Left colon (tissue), 2 donors: ENCODE measurements around the gene GSC2. TPM values are rescaled to one million over a fixed set of nuclear protein-coding genes. Genes with fewer than 3 reads are reported as not detected.

Experiments used
- ATAC-seq: fragments of 200-7000 bp; cut with Tn5 transposase; one replicate; pipeline ENCODE4 v1.9.1; 2020; ENCODE audit warnings: mild to moderate bottlenecking, moderate library complexity
- DNase-seq, 2 donors: peaks; one replicate each; pipeline ENCODE4 v3.0.0-alpha.2; 2020
- intact Hi-C, 2 donors: fragments of 100-400 bp; cut with DNase I in 1 of 2; cut with micrococcal nuclease in 1 of 2; formaldehyde crosslinking; loops; one replicate each; pipeline versions ENCODE4 v1.11.2 to v1.14.0; 2022; cut with DNase I, micrococcal nuclease
- total RNA-seq, 2 donors: library from RNA; stranded (reverse); fragmentation: NEBNext Ultra II Directional; extraction: Animal tissue kit (Norgen Biotek cat#: 25700); gene quantifications; one replicate each; pipeline ENCODE4 v1.2.1, GENCODE V29; 2021
- donor health status: DM: no; HTN: no; CAD: no.
- donor health status: DM: yes; HTN: yes; CAD: no.

Gene GSC2
- total RNA-seq, 2 donors from 2014 or later: not detected

- intact Hi-C loops: no loop called here
- DNase-seq (no peak), ATAC-seq (peak; percentile 90)
These were observed 40.7 kb downstream of the GSC2 start for GRCh38 chr22:19109198-19110063.

GRCh38 chr22:19108807-19109197 is 41.3 kb downstream of the GSC2 start:
- DNase-seq (no peak), ATAC-seq (no peak)
- intact Hi-C loops: no loop called here

DNA sequence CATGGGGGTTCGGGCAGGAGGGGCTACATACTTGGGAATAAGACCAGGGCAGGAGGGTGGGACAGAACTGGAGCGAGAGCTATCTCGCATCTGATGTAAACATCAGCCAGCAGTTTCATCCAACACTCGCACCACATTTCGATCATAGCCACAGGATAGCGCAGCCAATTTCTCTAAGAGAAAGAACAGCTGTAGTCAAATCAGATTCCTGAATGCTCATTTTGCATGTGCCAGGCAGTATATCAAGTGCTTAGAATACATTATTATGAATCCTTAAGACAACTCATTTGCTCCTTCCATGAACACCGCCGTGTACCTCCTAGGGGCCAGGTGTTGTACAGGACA is 42.4 kb downstream of the GSC2 start:
- ATAC-seq (no peak), DNase-seq (no peak)
- intact Hi-C loops: no loop called here

DNA sequence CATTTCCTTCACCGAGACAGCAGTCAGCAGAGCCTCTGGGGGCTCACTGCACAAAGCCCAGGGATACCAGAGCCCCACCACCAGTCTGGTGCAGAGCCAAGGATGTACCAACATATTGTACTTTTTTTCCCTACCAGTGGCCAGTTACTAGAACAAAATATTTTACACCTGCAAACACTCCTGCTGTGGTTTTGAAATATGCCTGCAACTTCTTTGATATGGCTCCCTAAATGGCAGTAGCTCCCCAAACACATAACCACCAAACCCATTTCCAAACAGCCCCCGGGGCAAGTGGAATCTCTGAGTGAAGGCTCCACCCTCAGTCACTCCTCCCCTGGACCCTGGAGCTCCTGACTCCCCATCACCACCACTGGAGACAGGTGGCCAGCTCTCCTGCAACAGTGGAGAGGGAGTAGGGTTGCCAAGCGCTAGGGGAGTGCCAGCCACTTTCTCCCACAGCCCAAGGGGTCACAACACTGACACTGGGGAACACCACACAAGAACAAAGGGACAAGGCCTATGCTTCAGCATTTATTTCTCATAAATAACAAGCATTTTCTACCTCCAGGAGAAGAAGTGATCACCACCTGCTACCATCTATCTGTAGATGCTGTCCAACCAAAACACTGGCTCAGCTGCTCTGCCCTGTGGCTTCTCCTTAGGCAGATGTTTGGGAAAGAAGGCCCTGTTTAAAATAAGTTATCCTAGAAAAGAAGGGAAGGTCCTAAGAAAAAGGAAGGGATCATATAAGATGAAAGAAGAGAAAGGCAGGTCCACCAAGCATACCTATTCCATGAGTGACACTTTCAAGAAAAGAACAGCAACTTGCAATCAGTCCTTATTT is 43.0 kb downstream of the GSC2 start:
- ATAC-seq: no peak
- DNase-seq: no peak
- intact Hi-C loops: no loop called here

DNA sequence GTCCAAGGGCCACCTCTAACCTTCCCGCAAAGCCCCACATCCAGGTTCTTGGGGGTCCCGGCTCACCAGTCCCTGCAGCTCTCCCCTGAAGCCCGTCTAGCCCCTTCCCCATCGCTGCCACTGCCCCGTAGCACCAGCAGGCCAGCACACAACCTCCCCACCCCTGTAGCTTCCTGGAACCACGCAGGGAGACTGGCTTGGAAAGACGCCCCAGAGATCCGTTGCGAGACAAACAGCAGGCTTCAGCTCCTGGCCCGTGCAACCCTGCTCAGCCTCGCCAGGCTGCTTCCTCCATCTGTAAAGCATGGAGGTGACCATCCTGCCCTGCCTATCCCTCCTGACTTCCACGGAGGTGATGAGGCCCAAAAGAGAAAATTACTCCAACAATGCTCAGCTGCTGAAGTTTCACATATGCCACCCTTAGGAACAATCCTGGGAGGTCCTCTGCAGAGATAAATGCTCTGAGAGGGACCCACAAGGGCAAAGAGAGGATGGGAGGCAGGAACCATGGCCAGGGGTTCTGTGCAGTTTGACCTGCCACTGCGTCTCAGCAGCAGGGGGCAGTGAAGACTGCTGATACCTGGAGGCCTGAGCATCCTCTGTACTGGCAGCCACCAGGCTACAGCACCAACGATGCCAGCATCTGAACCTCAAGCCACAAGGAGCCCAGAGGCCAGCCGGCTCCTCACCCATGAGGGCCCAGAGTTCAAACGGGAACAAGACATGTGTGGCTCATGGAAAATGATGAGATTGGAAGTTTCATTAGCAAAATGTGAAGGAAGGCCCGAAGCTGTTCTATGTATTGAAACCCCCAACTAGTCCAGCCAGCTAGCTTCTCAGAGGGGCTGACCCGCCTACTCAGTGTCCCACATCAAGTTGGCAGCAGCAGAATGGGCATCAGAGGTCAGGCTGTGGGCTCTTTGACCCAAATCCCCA is 44.0 kb downstream of the GSC2 start:
- intact Hi-C loops: no loop called here
- peak in 1 of 2 donors; percentile 28 for DNase-seq
- peak; percentile 41 for ATAC-seq

DNA sequence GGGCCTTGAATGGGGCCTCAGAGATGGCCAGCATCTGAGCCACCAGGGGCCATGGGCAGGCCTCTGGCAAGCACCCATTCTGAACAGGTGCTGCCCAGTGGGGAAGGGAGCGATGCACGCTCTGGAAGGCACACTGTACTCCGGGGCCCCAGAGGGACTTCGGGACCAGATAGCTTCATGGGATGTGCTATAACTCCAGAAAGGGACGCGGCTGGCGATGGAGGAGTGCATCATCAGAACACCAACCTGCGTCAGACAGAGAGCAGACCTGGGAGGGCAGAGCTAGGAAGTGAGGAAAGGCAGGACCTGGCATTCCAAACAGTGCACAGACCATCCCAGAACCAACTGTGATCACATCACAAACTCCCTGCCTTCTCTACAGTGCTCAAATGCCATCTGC is 44.6 kb downstream of the GSC2 start:
- DNase-seq (no peak), ATAC-seq (no peak)
- intact Hi-C loops: no loop called here

DNA sequence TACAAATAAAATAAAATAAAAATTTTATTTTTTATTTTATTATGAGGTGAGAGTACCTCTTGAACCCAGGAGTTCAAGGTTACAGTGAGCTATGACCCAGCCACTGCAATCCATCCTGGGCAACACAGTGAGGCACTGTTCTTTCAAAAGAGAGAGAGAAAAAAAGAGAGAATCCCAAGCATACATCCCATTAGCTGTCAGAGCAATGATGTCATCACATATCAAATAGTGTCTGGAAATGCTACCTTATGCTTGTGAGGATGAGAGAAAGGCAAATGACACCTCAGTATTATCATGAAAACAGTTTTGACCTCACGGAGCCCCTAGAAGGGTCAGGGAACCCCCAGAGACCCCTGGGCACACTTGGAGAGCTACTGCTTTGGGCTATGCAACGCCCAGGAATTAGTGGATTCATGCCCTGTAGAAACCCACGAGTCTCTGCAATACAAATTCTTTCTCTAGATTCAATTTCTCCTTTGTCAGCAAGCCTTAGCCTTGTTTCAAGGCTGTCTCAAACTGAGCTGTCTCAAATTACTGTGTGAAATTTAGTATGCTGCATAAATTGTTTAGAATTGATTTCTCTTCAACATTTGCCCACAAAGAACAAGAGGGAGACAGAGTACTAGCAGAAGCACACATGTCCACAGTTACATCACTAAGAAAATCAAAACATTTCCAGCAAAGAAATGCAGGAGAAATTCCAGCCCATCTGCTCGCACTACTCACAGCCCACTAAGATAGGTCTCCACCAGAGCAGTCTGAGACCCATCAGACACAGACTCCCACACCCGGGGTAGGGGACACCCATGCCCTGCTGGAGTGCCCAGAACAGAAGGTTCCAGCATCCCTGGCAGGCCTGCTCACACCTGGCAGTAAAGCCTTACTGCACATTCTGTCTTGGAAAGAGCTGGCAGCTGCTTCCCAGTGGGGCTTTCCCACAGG is 45.9 kb downstream of the GSC2 start:
- ATAC-seq (no peak), DNase-seq (no peak)
- intact Hi-C loops: no loop called here

DNA sequence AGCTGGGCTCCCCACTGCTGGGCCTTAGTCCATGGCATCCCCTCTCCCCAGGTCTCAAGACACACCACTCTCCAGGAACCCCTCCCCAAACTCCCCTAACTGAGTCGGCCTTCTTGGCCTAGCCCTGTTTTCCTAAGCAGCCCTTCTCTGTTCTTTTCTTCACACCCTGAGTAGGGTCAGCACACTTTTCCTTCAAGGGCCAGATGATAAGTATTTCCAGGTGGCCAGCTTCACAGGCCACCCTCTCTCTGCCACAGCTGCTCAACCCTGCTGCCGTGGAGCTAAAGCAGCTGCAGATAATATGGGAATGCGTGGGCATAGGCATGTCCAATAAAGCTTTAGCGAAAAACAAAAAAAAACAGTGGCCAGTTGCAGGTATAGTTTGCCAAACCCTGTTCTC is 51.9 kb downstream of the GSC2 start:
- intact Hi-C loops: no loop called here
- DNase-seq (no peak), ATAC-seq (no peak)

- ATAC-seq (no peak), DNase-seq (no peak)
- intact Hi-C loops: no loop called here
These were observed 52.6 kb downstream of the GSC2 start for GRCh38 chr22:19097518-19097917.

Other genes with a start within 250 kb of the GSC2 start
- 1 to 10 TPM; 1.2 to 2.3 TPM for gene DGCR6, start 244.0 kb downstream of the GSC2 start, total RNA-seq
- 10 to 100 TPM; 10.2 to 15.5 TPM for gene PRODH, start 214.0 kb downstream of the GSC2 start, total RNA-seq
- 100 to 1,000 TPM in 1 of 2 donors, 10 to 100 TPM in 1; 85.8 to 104 TPM for gene DGCR2, start 27.9 kb downstream of the GSC2 start, total RNA-seq
- not detected for gene TSSK2, start 19.0 kb downstream of the GSC2 start, total RNA-seq
- 10 to 100 TPM in 1 of 2 donors, 1 to 10 TPM in 1; 9.6 to 10.8 TPM for gene ESS2, start 5.6 kb downstream of the GSC2 start, total RNA-seq
- gene SLC25A1, start 28.4 kb upstream of the GSC2 start, total RNA-seq: 100 to 1,000 TPM; 137 to 194 TPM
- gene CLTCL1, start 141.4 kb upstream of the GSC2 start, total RNA-seq: 1 to 10 TPM; 2.1 to 4.6 TPM